ENCODE data around the gene ZCCHC17. TPM values are rescaled to one million over a fixed set of nuclear protein-coding genes. Genes with fewer than 3 reads are reported as not detected.

Gene ZCCHC17
- total RNA-seq, 2 experiments from 2014 or later = 23.9 to 28.8 TPM

DNA sequence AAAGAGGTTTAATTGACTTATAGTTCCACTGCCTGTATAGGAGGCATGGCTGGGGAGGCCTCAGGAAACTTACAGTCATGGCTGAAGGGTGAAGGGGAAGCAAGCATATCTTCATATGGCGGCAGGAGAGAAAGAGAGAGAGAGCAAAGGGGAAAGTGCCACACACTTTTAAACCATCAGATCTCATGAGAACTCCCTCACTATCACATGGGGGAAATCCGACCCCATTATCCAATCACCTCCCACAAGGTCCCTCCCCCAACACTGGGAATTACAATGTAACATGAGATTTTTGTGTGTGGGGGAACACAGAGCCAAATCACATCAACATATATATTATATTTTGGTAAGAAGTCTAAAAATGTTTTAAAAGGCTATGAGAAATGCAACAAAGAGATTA, 48.8 kb downstream of the ZCCHC17 start:
- peaks cover 2% of the 10 kb centered on the region for H3K4me1 Mint-ChIP-seq
- no peak for DNase-seq
- H3K9me3 Mint-ChIP-seq (ENCODE audit: low read depth) = no peaks in the 10 kb centered on the region
- intact Hi-C loops (cut with DNase I, micrococcal nuclease) = no loop called here
- CTCF ChIA-PET = no interaction called here
- no peaks in the 10 kb centered on the region for H3K27me3 Mint-ChIP-seq
- H3K27ac Mint-ChIP-seq = no peak overlapping the region
- ATAC-seq = no peak
- POLR2A ChIA-PET = no interaction called here
- peaks cover 15% of the 10 kb centered on the region for H3K36me3 Mint-ChIP-seq (ENCODE audit: low read depth)
- H3K4me3 Mint-ChIP-seq = no peak overlapping the region

DNA sequence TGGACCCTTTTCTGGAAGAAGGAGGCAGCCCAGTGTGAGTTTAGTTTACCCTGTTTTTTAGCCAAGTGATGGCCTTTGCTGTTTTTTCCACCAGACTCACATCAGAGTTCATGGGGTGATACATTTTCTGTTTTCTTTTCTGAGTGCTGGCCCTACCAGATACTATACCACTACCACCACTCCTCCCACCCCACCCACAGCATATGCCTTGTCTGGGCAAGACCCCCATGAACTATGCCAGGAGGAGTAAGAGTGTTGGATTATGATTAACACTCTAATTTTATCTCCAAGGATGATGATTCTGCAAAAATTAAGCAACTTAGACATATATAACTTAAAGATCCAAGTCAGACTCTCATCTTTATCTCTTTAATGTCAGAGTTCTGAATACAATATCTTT, 50.0 kb downstream of the ZCCHC17 start:
- Mint-ChIP-seq H3K27me3 (no peaks in the 10 kb centered on the region), H3K4me3 (no peak overlapping the region), H3K4me1 (peaks cover 2% of the 10 kb centered on the region), H3K9me3 (ENCODE audit: low read depth) (no peaks in the 10 kb centered on the region), H3K36me3 (ENCODE audit: low read depth) (peaks cover 21% of the 10 kb centered on the region), H3K27ac (no peak overlapping the region)
- intact Hi-C loops (cut with DNase I, micrococcal nuclease) = no loop called here
- ATAC-seq (no peak), DNase-seq (no peak)
- ChIA-PET POLR2A (no interaction called here), CTCF (interaction anchor here (0.7 kb wide), 2 partner anchors 26 to 202 kb away, joined by 3 read pairs; partner anchors contain the start of gene FABP3)

DNA sequence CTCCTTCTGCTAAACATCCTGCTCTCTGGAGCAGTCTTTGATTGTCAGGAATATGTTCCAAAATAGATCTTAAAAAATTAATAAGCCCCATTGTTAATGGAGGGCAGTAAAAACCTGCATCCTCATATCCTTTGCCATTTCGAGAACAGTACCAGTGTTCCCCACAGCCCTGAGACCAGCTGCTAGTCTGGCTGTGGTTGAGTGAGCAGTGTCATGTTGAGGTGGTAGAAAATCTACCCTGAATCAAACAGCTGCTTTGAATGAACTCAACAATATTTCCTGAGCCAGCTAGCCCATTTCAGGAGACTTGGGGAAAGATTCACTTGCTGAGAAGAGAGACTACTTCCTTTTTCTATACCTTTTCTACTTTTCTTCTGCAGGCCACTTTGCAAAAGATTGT, 51.6 kb downstream of the ZCCHC17 start:
- DNase-seq (no peak), ATAC-seq (no peak)
- intact Hi-C loops (cut with DNase I, micrococcal nuclease) = no loop called here
- peaks cover 2% of the 10 kb centered on the region for H3K4me1 Mint-ChIP-seq
- peaks cover 22% of the 10 kb centered on the region for H3K36me3 Mint-ChIP-seq (ENCODE audit: low read depth)
- H3K4me3 Mint-ChIP-seq = no peak overlapping the region
- no peaks in the 10 kb centered on the region for H3K27me3 Mint-ChIP-seq
- H3K9me3 Mint-ChIP-seq (ENCODE audit: low read depth) = no peaks in the 10 kb centered on the region
- POLR2A ChIA-PET = no interaction called here
- no peak overlapping the region for H3K27ac Mint-ChIP-seq
- CTCF ChIA-PET = interaction anchor here (0.7 to 1.3 kb wide), 4 partner anchors 10 to 1919 kb away, joined by 3 to 4 read pairs (median 3); no protein-coding TSS in a partner anchor

DNA sequence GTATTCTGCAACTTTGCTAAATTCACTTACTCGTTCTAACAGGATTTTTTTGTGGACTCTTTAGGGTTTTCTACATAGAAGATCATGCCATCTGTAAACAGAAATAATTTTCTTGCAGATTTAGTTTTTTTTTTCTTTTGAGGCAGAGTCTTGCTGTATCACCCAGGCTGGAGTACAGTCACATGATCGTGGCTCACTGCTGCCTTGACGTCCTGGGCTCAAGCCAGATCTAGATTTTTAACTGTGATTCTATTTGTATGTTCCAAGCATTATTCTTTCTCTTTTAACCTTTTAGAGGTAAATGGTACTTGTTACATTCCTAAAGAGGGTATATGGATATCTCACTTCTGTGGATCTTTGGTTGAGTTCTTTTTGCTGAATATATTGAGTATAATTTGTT, 57.5 kb downstream of the ZCCHC17 start:
- Mint-ChIP-seq H3K36me3 (ENCODE audit: low read depth) (peaks cover 27% of the 10 kb centered on the region), H3K27ac (no peak overlapping the region), H3K4me1 (no peaks in the 10 kb centered on the region), H3K9me3 (ENCODE audit: low read depth) (no peaks in the 10 kb centered on the region), H3K4me3 (no peak overlapping the region), H3K27me3 (no peaks in the 10 kb centered on the region)
- ChIA-PET POLR2A (no interaction called here), CTCF (no interaction called here)
- ATAC-seq = no peak
- DNase-seq = no peak
- intact Hi-C loops (cut with DNase I, micrococcal nuclease) = no loop called here

DNA sequence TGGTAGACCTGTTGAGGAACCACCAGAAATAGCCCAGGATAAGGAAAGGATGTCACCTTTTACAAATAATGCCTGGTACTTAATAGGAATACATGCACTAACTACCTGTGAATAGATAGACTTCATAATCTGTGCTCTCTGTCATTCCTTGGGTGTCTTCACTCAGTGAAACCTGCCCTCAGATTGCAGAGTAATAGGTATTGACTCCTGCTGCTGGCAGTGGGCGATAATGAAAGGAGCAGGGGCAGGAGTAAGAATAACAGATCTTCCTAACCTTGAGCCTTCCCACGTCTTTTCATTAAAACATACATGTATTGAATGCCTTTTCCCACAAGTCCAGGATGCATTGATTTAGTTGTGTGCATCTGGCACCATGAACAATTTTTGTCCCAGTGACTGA, 59.6 kb downstream of the ZCCHC17 start:
- ChIA-PET POLR2A (no interaction called here), CTCF (no interaction called here)
- ATAC-seq (no peak), DNase-seq (no peak)
- Mint-ChIP-seq H3K4me3 (no peak overlapping the region), H3K36me3 (ENCODE audit: low read depth) (peaks cover 22% of the 10 kb centered on the region), H3K9me3 (ENCODE audit: low read depth) (no peaks in the 10 kb centered on the region), H3K4me1 (no peaks in the 10 kb centered on the region), H3K27ac (no peak overlapping the region), H3K27me3 (no peaks in the 10 kb centered on the region)
- intact Hi-C loops (cut with DNase I, micrococcal nuclease) = no loop called here

DNA sequence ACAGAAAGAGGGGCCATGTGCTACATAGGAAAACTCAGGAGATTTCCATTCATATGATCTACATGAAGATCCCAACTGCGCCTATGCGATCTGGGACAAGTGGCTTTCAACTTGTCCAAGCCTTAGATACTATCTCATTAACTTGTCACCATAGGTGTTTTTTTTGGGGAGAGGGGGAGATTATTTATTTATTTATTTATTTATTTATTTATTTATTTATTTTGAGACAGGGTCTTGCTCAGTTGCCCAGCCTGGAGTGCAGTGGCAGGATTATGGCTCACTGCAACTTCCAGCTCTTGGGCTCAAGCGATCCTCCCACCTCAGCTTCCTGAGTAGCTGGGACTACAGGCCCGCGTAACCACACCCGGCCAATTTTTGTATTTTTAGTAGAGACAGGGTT, 64.8 kb downstream of the ZCCHC17 start:
- Mint-ChIP-seq H3K27me3 (no peaks in the 10 kb centered on the region), H3K9me3 (ENCODE audit: low read depth) (no peaks in the 10 kb centered on the region), H3K27ac (no peak overlapping the region), H3K4me1 (no peaks in the 10 kb centered on the region), H3K4me3 (no peak overlapping the region), H3K36me3 (ENCODE audit: low read depth) (peaks cover 24% of the 10 kb centered on the region)
- ChIA-PET POLR2A (no interaction called here), CTCF (interaction anchor here (1.0 to 1.5 kb wide), 2 partner anchors 8 to 33 kb away, joined by 4 read pairs; no protein-coding TSS in a partner anchor)
- ATAC-seq = no peak
- DNase-seq = no peak
- intact Hi-C loops (cut with DNase I, micrococcal nuclease) = no loop called here

DNA sequence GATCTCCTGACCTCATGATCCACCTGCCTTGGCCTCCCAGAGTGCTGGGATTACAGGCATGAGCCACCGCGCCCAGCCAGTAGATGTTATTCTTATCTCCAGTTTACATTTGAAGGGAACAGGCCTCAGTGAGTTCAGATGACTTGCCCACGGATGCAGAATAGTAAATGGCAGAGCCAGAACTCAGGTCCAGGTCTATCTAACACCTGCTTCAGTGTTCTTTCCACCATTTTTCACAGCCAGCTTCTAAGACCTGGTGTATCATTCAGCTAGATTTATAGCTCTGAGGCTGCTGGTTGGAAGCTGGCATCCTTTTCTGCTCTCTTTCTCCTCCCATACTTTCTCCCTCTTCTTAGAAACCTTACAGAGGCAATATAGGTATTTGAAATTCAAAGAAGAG, 65.2 kb downstream of the ZCCHC17 start:
- Mint-ChIP-seq H3K4me3 (no peak overlapping the region), H3K27me3 (no peaks in the 10 kb centered on the region), H3K36me3 (ENCODE audit: low read depth) (peaks cover 21% of the 10 kb centered on the region), H3K27ac (no peak overlapping the region), H3K4me1 (no peaks in the 10 kb centered on the region), H3K9me3 (ENCODE audit: low read depth) (no peaks in the 10 kb centered on the region)
- intact Hi-C loops (cut with DNase I, micrococcal nuclease) = no loop called here
- no peak for DNase-seq
- ChIA-PET POLR2A (no interaction called here), CTCF (interaction anchor here (0.6 to 1.5 kb wide), 2 partner anchors 32 to 94 kb away, joined by 3 to 4 read pairs; no protein-coding TSS in a partner anchor)
- ATAC-seq = no peak

DNA sequence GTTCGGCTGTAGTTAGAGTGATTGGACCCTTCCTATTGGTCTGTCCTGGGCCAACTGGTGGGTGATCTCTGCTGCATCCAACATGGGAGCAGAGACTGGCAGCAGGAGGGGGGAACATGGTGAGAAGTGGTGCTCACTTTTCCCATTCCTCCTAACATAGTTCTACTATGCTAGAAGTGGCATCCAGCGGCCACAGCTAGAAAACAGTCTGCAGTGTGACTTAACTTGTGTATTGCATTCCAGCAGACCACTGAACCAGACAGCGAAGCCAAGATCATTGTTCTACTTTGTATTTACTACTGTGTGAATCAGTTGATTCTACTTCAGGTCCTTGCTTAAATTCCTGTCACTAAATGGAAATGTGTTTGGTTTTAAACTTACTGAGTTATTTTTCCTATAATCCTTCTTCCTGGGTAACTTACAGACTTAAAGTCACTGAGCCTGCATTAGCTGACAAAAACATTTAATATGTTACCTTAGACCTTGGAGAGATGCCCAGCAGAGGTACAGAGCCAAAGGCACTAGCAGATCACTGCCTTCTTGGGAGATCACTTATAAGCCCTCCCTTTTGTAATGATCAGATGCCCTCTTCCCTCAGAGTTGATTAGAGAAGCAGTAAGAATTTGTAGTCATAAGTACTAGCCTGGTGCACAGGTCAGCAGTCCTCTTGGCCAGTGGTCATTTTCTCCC, 67.9 kb downstream of the ZCCHC17 start:
- Mint-ChIP-seq H3K36me3 (ENCODE audit: low read depth) (peaks cover 16% of the 10 kb centered on the region), H3K27ac (no peak overlapping the region), H3K27me3 (no peaks in the 10 kb centered on the region), H3K9me3 (ENCODE audit: low read depth) (no peaks in the 10 kb centered on the region), H3K4me3 (no peak overlapping the region), H3K4me1 (no peaks in the 10 kb centered on the region)
- CTCF ChIA-PET = interaction anchor here (0.7 kb wide), 1 partner anchor 1253 kb away, joined by 3 read pairs; no protein-coding TSS in a partner anchor
- no peak for DNase-seq
- POLR2A ChIA-PET = no interaction called here
- intact Hi-C loops (cut with DNase I, micrococcal nuclease) = no loop called here
- ATAC-seq = no peak

DNA sequence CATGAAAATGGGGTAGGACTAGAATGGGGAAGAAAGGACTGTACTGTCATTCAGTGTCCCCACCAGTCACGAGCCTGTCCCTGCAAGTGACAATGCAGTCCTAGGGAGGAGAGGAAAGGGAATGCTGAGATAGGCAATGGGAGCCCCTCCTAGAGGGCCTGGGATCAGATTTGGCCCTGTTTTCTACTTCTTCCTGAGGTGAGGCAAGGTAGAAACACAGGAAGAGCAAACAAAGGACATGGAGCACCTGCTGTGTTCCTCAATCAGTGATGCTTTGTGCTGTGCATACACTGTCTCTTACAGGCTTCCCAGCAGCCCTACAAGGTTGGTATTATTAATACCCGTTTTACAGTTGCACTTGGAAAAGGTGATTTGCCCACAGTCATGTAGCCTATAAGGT, 70.0 kb downstream of the ZCCHC17 start:
- POLR2A ChIA-PET = no interaction called here
- Mint-ChIP-seq H3K27ac (no peak overlapping the region), H3K4me3 (no peak overlapping the region), H3K9me3 (ENCODE audit: low read depth) (no peaks in the 10 kb centered on the region), H3K36me3 (ENCODE audit: low read depth) (peaks cover 14% of the 10 kb centered on the region), H3K27me3 (no peaks in the 10 kb centered on the region), H3K4me1 (no peaks in the 10 kb centered on the region)
- ATAC-seq = no peak
- no peak for DNase-seq
- CTCF ChIA-PET = no interaction called here
- intact Hi-C loops (cut with DNase I, micrococcal nuclease) = no loop called here

DNA sequence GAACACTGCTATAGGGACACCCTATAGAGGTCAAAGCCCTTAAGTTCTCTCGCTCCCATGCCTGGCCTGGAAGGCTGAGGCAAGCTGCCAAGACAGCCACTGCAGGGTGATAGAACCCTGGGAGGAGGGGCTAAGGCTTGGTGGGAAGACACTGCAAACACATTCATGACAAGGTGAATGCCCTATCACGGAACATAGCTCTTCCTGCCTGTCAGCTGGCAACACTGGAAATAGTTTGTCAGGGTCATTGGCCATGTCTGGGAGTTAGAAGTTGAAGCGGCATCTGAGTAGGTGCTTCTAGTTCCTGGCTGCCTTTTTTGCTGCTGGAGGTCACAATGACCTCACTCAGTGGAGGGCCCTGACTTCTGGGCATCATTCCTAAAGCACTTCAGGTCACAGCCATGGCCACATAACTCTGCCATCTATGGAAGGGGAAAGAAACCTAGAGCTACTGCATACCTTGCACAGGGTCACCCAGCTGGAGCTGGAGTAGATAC, 71.8 kb downstream of the ZCCHC17 start:
- Mint-ChIP-seq H3K27me3 (no peaks in the 10 kb centered on the region), H3K27ac (no peak overlapping the region), H3K36me3 (ENCODE audit: low read depth) (peaks cover 13% of the 10 kb centered on the region), H3K4me3 (no peak overlapping the region), H3K9me3 (ENCODE audit: low read depth) (no peaks in the 10 kb centered on the region), H3K4me1 (peaks cover 11% of the 10 kb centered on the region)
- DNase-seq (no peak), ATAC-seq (no peak)
- CTCF ChIA-PET = interaction anchor here (0.7 to 0.9 kb wide), 2 partner anchors 26 to 185 kb away, joined by 3 read pairs; no protein-coding TSS in a partner anchor
- POLR2A ChIA-PET = no interaction called here
- intact Hi-C loops (cut with DNase I, micrococcal nuclease) = no loop called here

DNA sequence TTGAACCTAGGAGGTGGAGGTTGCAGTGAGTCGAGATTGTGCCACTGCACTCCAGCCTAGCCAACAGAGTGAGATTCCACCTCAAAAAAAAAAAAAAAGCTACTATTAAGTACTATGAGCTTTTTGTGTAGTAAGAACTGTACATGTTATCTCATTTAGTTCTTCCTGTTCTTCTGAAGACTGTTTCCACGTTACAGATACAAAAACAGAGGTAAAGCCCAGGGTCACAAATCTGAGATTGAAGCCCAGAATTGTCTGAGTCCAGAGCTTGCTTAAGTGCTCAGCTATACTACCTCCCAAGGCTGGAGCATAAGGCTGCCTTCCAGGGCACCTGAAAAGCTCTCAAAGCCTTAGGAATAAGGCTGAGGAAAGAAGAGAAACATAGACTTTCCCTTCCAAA, 73.2 kb downstream of the ZCCHC17 start:
- Mint-ChIP-seq H3K4me3 (no peak overlapping the region), H3K4me1 (peaks cover 13% of the 10 kb centered on the region), H3K27ac (no peak overlapping the region), H3K27me3 (no peaks in the 10 kb centered on the region), H3K9me3 (ENCODE audit: low read depth) (no peaks in the 10 kb centered on the region), H3K36me3 (ENCODE audit: low read depth) (peaks cover under 1% of the 10 kb centered on the region)
- ChIA-PET CTCF (interaction anchor here (0.6 to 1.2 kb wide), 2 partner anchors 9 to 375 kb away, joined by 3 to 4 read pairs; no protein-coding TSS in a partner anchor), POLR2A (no interaction called here)
- intact Hi-C loops (cut with DNase I, micrococcal nuclease) = no loop called here
- ATAC-seq (no peak), DNase-seq (no peak)

DNA sequence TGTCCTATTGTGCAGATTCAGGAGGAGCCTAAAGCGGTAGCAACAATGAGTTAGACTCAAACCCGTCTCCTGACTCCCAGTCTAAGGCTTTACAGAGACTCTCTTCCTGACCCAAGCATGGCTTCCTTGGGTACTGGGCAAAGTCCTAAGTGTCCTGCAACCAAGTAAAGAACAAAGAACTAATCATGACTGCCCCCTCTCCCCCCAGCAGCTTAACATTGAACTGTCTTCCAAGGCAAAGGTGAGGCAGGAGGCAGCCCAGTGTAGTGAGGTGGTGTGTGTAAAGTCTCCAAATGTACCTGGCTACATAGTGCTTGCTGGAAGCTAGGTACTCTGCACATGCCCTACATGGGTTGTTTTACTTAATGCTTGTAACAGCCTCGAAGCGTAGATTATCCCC, 73.7 kb downstream of the ZCCHC17 start:
- CTCF ChIA-PET = interaction anchor here (1.2 to 1.5 kb wide), 2 partner anchors 10 to 23 kb away, joined by 3 to 4 read pairs; no protein-coding TSS in a partner anchor
- intact Hi-C loops (cut with DNase I, micrococcal nuclease) = no loop called here

More for the DNA sequence above, 73.7 kb downstream of the ZCCHC17 start:
- Mint-ChIP-seq H3K27me3 (no peaks in the 10 kb centered on the region), H3K27ac (no peak overlapping the region), H3K4me1 (peaks cover 13% of the 10 kb centered on the region), H3K36me3 (ENCODE audit: low read depth) (no peaks in the 10 kb centered on the region), H3K4me3 (no peak overlapping the region), H3K9me3 (ENCODE audit: low read depth) (no peaks in the 10 kb centered on the region)
- DNase-seq = no peak
- POLR2A ChIA-PET = no interaction called here
- ATAC-seq = no peak
